HEK293 (cell line): ENCODE data around the gene CD2.

Experiments
- CTCF ChIA-PET: fragments of 350-600 bp; formaldehyde crosslinking; extraction: SDS; loops from one replicate; lab custom pipeline; 2021; ENCODE audit warnings: antibody characterized with exemption; lab: Yijun Ruan, JAX
- POLR2A ChIA-PET: fragments of 300-600 bp; formaldehyde crosslinking; extraction: SDS; loops from one replicate; lab custom pipeline; 2020; ENCODE audit warnings: antibody characterized with exemption, inconsistent platforms; lab: Yijun Ruan, JAX
- H3K27ac ChIP-seq: fragments of 200-500 bp; sonication (Bioruptor generic); 2 replicates; pipeline ENCODE4 v1.5.1; 2014; ENCODE audit warnings: low read depth, low read length, control low read depth, inconsistent platforms; ENCODE audit errors: extremely low read depth
- H3K36me3 ChIP-seq, 2 experiments: fragments of 200-500 bp in 1 of 2; sonication (Bioruptor generic) in 1 of 2; 1 replicate in 1 of 2; 2 replicates in 1 of 2; pipeline ENCODE4 v1.5.1; 2014 to 2017; ENCODE audit warnings: inconsistent platforms in 2 of 2, low read length in 2 of 2; ENCODE audit not compliant: control insufficient read depth in 2 of 2, insufficient read depth in 1 of 2
- H3K4me1 ChIP-seq: fragments of 200-500 bp; sonication (Bioruptor generic); 2 replicates; pipeline ENCODE4 v1.5.1; 2014; ENCODE audit warnings: mild to moderate bottlenecking, low read length, inconsistent platforms; ENCODE audit not compliant: control insufficient read depth, insufficient read depth
- H3K4me3 ChIP-seq: 2 replicates; pipeline ENCODE4 v1.5.1; 2011; ENCODE audit warnings: low read depth, mild to moderate bottlenecking, control low read depth, low read length, moderate library complexity
- H3K9me3 ChIP-seq: fragments of 200-500 bp; sonication (Bioruptor generic); 2 replicates; pipeline ENCODE4 v1.5.1; 2014; ENCODE audit warnings: low read depth, low read length, inconsistent platforms; ENCODE audit not compliant: control insufficient read depth, insufficient read depth
- FEZF1 ChIP-seq: fragments of 450-650 bp; formaldehyde crosslinking; IDR thresholded peaks from 2 replicates; pipeline ENCODE4 v1.5.1; 2016; ENCODE audit warnings: missing biosample characterization, missing genetic modification characterization
- GFI1B ChIP-seq: fragments of 450-650 bp; formaldehyde crosslinking; IDR thresholded peaks from 2 replicates; pipeline ENCODE4 v1.5.1; 2016; ENCODE audit warnings: missing biosample characterization, missing genetic modification characterization
- KLF17 ChIP-seq: fragments of 450-650 bp; formaldehyde crosslinking; IDR thresholded peaks from 2 replicates; pipeline ENCODE4 v1.5.1; 2016; ENCODE audit warnings: missing biosample characterization, missing genetic modification characterization
- MEIS1 ChIP-seq: sonication (generic); formaldehyde crosslinking; IDR thresholded peaks from 2 replicates; pipeline ENCODE4 v1.8.1; 2022; ENCODE audit warnings: missing genetic modification reagents, mild to moderate bottlenecking, borderline replicate concordance
- RBAK ChIP-seq: fragments of 450-650 bp; formaldehyde crosslinking; IDR thresholded peaks from 2 replicates; pipeline ENCODE4 v1.5.1; 2016; ENCODE audit warnings: missing biosample characterization, missing genetic modification characterization
- ZFP41 ChIP-seq: fragments of 450-650 bp; formaldehyde crosslinking; IDR thresholded peaks from 2 replicates; pipeline ENCODE4 v1.5.1; 2016; ENCODE audit warnings: missing biosample characterization, missing genetic modification characterization, borderline replicate concordance
- ZNF133 ChIP-seq: fragments of 450-650 bp; formaldehyde crosslinking; IDR thresholded peaks from 2 replicates; pipeline ENCODE4 v1.5.1; 2016; ENCODE audit warnings: missing biosample characterization, missing genetic modification characterization
- ZNF239 ChIP-seq: fragments of 450-650 bp; formaldehyde crosslinking; IDR thresholded peaks from 2 replicates; pipeline ENCODE4 v1.5.1; 2016; ENCODE audit warnings: missing biosample characterization, missing genetic modification characterization
- ZNF248 ChIP-seq: fragments of 450-650 bp; formaldehyde crosslinking; IDR thresholded peaks from 2 replicates; pipeline ENCODE4 v1.5.1; 2017; ENCODE audit warnings: missing biosample characterization, missing genetic modification characterization
- ZNF280C ChIP-seq: fragments of 450-650 bp; formaldehyde crosslinking; IDR thresholded peaks from 2 replicates; pipeline ENCODE4 v1.5.1; 2016; ENCODE audit warnings: missing biosample characterization, missing genetic modification characterization
- ZNF335 ChIP-seq: fragments of 450-650 bp; formaldehyde crosslinking; conservative IDR thresholded peaks from 2 replicates; pipeline ENCODE4 v1.5.1; 2016; ENCODE audit warnings: missing biosample characterization, missing genetic modification characterization
- ZNF354C ChIP-seq: fragments of 450-650 bp; formaldehyde crosslinking; IDR thresholded peaks from 2 replicates; pipeline ENCODE4 v1.5.1; 2016; ENCODE audit warnings: missing biosample characterization, missing genetic modification characterization, low read depth, borderline replicate concordance
- ZNF544 ChIP-seq: fragments of 450-650 bp; formaldehyde crosslinking; IDR thresholded peaks from 2 replicates; pipeline ENCODE4 v1.5.0; 2017; ENCODE audit warnings: missing biosample characterization, missing genetic modification characterization
- ZNF596 ChIP-seq: fragments of 450-650 bp; IDR thresholded peaks from 2 replicates; pipeline ENCODE4 v1.5.0; 2018; ENCODE audit warnings: missing biosample characterization, mild to moderate bottlenecking, missing genetic modification characterization, moderate library complexity
- ZNF610 ChIP-seq: fragments of 450-650 bp; formaldehyde crosslinking; IDR thresholded peaks from 2 replicates; pipeline ENCODE4 v1.5.1; 2016; ENCODE audit warnings: missing biosample characterization, missing genetic modification characterization, borderline replicate concordance
- ZNF701 ChIP-seq: fragments of 450-650 bp; formaldehyde crosslinking; IDR thresholded peaks from 2 replicates; pipeline ENCODE4 v1.5.1; 2016; ENCODE audit warnings: missing biosample characterization, missing genetic modification characterization
- ZNF707 ChIP-seq: fragments of 450-650 bp; formaldehyde crosslinking; IDR thresholded peaks from 2 replicates; pipeline ENCODE4 v1.5.1; 2016; ENCODE audit warnings: missing biosample characterization, missing genetic modification characterization
- ZNF792 ChIP-seq: fragments of 450-650 bp; formaldehyde crosslinking; IDR thresholded peaks from 2 replicates; pipeline ENCODE4 v1.5.1; 2016; ENCODE audit warnings: missing biosample characterization, missing genetic modification characterization
- ZSCAN5A ChIP-seq: fragments of 450-650 bp; formaldehyde crosslinking; IDR thresholded peaks from 2 replicates; pipeline ENCODE4 v1.5.1; 2016; ENCODE audit warnings: missing biosample characterization, missing genetic modification characterization

CD2 gene

GRCh38 chr1:116771997-116772647 lies 17.9 kb downstream of the CD2 start:
- Histone ChIP-seq H3K4me3 (no peak overlapping the region), H3K36me3 (no peaks in the 10 kb centered on the region), H3K27ac (no peak overlapping the region), H3K4me1 (no peaks in the 10 kb centered on the region), H3K9me3 (no peaks in the 10 kb centered on the region)
- ChIA-PET POLR2A (no interaction called here), CTCF (interaction anchor here (0.7 to 2.7 kb wide), 3 partner anchors 8 to 508 kb away, joined by 3 to 16 read pairs (median 8); no protein-coding TSS in a partner anchor)
- TF ChIP-seq FEZF1 (tag by site-specific recombination): no peak
- no peak for TF ChIP-seq ZNF544
- TF ChIP-seq ZNF335 (tag by site-specific recombination): no peak
- TF ChIP-seq MEIS1 (CRISPR knock-in tag): no peak
- TF ChIP-seq ZNF133 (tag by site-specific recombination): no peak
- TF ChIP-seq ZSCAN5A (tag by site-specific recombination): no peak
- TF ChIP-seq ZFP41: no peak

- H3K36me3 ChIP-seq: no peaks in the 10 kb centered on the region
- no peak overlapping the region for H3K4me3 ChIP-seq
- no peak overlapping the region for H3K27ac ChIP-seq
- no peaks in the 10 kb centered on the region for H3K9me3 ChIP-seq
- H3K4me1 ChIP-seq: peaks cover under 1% of the 10 kb centered on the region; the same call in 1 of the 2 replicates
- ChIA-PET POLR2A (no interaction called here), CTCF (interaction anchor here (0.6 to 2.7 kb wide), 2 partner anchors 8 to 21 kb away, joined by 4 to 16 read pairs; no protein-coding TSS in a partner anchor)
- no peak for TF ChIP-seq ZNF596 (tag by site-specific recombination)
- no peak for TF ChIP-seq ZNF701 (tag by site-specific recombination)
- TF ChIP-seq ZNF239: no peak
- TF ChIP-seq RBAK (tag by site-specific recombination): no peak
- TF ChIP-seq ZNF792 (tag by site-specific recombination): no peak
- TF ChIP-seq ZNF610 (tag by site-specific recombination): no peak
- no peak for TF ChIP-seq ZNF248 (tag by site-specific recombination)
- TF ChIP-seq ZNF544: no peak
- TF ChIP-seq ZNF280C (tag by site-specific recombination): no peak
- TF ChIP-seq KLF17 (tag by site-specific recombination): no peak
- no peak for TF ChIP-seq GFI1B (tag by site-specific recombination)
- TF ChIP-seq ZNF354C: no peak
- no peak for TF ChIP-seq ZNF707 (tag by site-specific recombination)
Observed at GRCh38 chr1:116772648-116773045, 18.4 kb downstream of the CD2 start.
